B cell (primary cell): ENCODE data around the gene TMEM231.

Experiments
- EZH2 ChIP-seq: IDR thresholded peaks from 2 replicates; pipeline ENCODE4 v1.6.1; 2012; ENCODE audit warnings: borderline replicate concordance, low read depth, mild to moderate bottlenecking, moderate library complexity, low read length; ENCODE audit not compliant: insufficient read depth, poor library complexity, severe bottlenecking
- TF ChIP-seq, protein P1 (sequence below): fragments of 200-600 bp; IDR thresholded peaks from one replicate; pipeline ENCODE4 v1.8.0; 2022; ENCODE audit warnings: antibody characterized with exemption, mild to moderate bottlenecking

DNA sequence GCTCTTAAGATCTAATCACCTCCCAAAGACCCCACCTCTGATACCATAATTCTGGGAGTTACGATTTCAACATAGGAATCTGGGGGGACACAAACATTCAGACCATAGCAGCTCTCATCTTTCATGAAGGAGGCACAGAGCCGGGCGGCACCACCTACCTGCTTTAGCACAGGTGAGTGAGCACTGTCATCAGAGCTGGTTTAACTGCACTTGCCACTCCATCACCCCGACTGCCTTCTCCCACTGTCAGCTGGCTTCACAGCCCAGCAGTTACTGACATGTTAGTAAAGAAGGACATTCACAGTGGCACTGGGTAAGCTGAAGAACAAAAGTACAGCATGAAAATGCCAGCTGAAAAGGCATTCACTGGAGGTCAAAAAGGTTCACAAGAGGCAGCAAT, 32.7 kb upstream of the TMEM231 start:
- TF ChIP-seq, protein P1, sequence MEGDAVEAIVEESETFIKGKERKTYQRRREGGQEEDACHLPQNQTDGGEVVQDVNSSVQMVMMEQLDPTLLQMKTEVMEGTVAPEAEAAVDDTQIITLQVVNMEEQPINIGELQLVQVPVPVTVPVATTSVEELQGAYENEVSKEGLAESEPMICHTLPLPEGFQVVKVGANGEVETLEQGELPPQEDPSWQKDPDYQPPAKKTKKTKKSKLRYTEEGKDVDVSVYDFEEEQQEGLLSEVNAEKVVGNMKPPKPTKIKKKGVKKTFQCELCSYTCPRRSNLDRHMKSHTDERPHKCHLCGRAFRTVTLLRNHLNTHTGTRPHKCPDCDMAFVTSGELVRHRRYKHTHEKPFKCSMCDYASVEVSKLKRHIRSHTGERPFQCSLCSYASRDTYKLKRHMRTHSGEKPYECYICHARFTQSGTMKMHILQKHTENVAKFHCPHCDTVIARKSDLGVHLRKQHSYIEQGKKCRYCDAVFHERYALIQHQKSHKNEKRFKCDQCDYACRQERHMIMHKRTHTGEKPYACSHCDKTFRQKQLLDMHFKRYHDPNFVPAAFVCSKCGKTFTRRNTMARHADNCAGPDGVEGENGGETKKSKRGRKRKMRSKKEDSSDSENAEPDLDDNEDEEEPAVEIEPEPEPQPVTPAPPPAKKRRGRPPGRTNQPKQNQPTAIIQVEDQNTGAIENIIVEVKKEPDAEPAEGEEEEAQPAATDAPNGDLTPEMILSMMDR, result no peak
- TF ChIP-seq EZH2, result no peak
